ENCODE data around the gene PPDPF.

DNA sequence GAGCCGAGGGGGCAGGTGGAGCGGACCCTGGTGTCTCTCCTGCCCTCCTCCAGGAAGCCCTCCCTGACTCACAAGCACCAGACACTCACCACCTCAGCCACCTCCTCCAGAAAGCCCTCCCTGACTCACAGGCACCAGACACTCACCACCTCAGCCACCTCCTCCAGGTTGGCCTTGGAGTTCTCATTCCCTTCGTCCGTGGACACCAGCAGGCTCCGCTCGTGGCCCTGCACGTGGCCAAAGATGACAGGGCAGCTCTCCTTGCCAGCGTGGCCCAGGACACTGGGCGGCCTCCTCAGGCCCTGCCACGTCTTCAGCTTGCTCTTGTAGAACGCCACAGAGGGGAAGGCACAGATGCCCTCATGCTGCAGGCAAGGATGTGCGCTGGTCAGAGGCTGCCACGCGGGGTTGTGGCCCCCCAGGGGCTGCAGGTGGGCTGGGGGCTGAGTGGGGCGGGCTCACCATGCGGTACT is 39.8 kb downstream of the PPDPF start:
- no peak for TF ChIP-seq POLR2A (IDR thresholded peaks at IDR 0.05)
- TF ChIP-seq, protein P1, sequence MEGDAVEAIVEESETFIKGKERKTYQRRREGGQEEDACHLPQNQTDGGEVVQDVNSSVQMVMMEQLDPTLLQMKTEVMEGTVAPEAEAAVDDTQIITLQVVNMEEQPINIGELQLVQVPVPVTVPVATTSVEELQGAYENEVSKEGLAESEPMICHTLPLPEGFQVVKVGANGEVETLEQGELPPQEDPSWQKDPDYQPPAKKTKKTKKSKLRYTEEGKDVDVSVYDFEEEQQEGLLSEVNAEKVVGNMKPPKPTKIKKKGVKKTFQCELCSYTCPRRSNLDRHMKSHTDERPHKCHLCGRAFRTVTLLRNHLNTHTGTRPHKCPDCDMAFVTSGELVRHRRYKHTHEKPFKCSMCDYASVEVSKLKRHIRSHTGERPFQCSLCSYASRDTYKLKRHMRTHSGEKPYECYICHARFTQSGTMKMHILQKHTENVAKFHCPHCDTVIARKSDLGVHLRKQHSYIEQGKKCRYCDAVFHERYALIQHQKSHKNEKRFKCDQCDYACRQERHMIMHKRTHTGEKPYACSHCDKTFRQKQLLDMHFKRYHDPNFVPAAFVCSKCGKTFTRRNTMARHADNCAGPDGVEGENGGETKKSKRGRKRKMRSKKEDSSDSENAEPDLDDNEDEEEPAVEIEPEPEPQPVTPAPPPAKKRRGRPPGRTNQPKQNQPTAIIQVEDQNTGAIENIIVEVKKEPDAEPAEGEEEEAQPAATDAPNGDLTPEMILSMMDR (IDR thresholded peaks at IDR 0.05) = no peak
- TF ChIP-seq POLR2AphosphoS5 (IDR thresholded peaks at IDR 0.05) = no peak
- no peak for TF ChIP-seq EP300 (IDR thresholded peaks at IDR 0.05)

Data from suprapubic skin (tissue), 4 donors.